ENCODE measurements around the gene TAF7.

TAF7 gene

GRCh38 chr5:141320225-141321169 lies at the start of gene TAF7:
Gene TAF7, minus strand, starts transcription at chr5:141320784. Its CDS starts 740 bp downstream, at chr5:141320044.
- CTCF ChIA-PET = interaction anchor here (0.6 to 2.1 kb wide), 14 partner anchors 10 to 765 kb away, joined by 3 to 23 read pairs (median 4); partner anchors contain the start of genes PCDHGA1, PCDHGA10, PCDHGA2 and PCDHGA3
- H3K27ac Mint-ChIP-seq = peak within 1 kb of the TSS; percentile 98
- DNase-seq = peak; percentile 94
- peaks cover 7% of the 10 kb centered on the region for H3K27me3 Mint-ChIP-seq
- peaks cover 24% of the 10 kb centered on the region for H3K4me1 Mint-ChIP-seq
- peaks cover 46% of the 10 kb centered on the region for H3K9me3 Mint-ChIP-seq
- peaks cover 55% of the 10 kb centered on the region for H3K36me3 Mint-ChIP-seq
- peak within 1 kb of the TSS; percentile 87 for H3K4me3 Mint-ChIP-seq

GRCh38 chr5:141366016-141366896 lies 45.7 kb upstream of the TAF7 start:
- H3K4me1 Mint-ChIP-seq = peaks cover 2% of the 10 kb centered on the region
- H3K27ac Mint-ChIP-seq = no peak overlapping the region
- no peak overlapping the region for H3K4me3 Mint-ChIP-seq
- peaks cover 34% of the 10 kb centered on the region for H3K9me3 Mint-ChIP-seq
- DNase-seq = no peak
- peaks cover 72% of the 10 kb centered on the region for H3K27me3 Mint-ChIP-seq
- peaks cover 8% of the 10 kb centered on the region for H3K36me3 Mint-ChIP-seq
- CTCF ChIA-PET = no interaction called here

- peaks cover 12% of the 10 kb centered on the region for H3K36me3 Mint-ChIP-seq
- DNase-seq = no peak
- no peaks in the 10 kb centered on the region for H3K4me1 Mint-ChIP-seq
- H3K27me3 Mint-ChIP-seq = peaks cover 67% of the 10 kb centered on the region
- H3K9me3 Mint-ChIP-seq = peaks cover 38% of the 10 kb centered on the region
- CTCF ChIA-PET = interaction anchor here (0.7 to 1.5 kb wide), 4 partner anchors 16 to 57 kb away, joined by 3 to 4 read pairs (median 3); partner anchors contain the start of genes PCDHGA1 and PCDHGA11
- H3K4me3 Mint-ChIP-seq = no peak within 1 kb of the TSS
- peak within 1 kb of the TSS; percentile 24 for H3K27ac Mint-ChIP-seq
Measured at GRCh38 chr5:141363952-141364660, 43.5 kb upstream of the TAF7 start, which contains the start of gene PCDHGA5. Gene PCDHGA5, plus strand, starts transcription at chr5:141364162. Its CDS starts 169 bp downstream, at chr5:141364331.

- peaks cover 38% of the 10 kb centered on the region for H3K9me3 Mint-ChIP-seq
- peaks cover 12% of the 10 kb centered on the region for H3K36me3 Mint-ChIP-seq
- no peak for DNase-seq
- H3K4me3 Mint-ChIP-seq = no peak overlapping the region
- no peak overlapping the region for H3K27ac Mint-ChIP-seq
- H3K4me1 Mint-ChIP-seq = no peaks in the 10 kb centered on the region
- H3K27me3 Mint-ChIP-seq = peaks cover 63% of the 10 kb centered on the region
- CTCF ChIA-PET = interaction anchor here (1.5 kb wide), 1 partner anchor 44 kb away, joined by 4 read pairs; no protein-coding TSS in a partner anchor
Measured at GRCh38 chr5:141362719-141363118, 42.1 kb upstream of the TAF7 start.

- DNase-seq = no peak
- peaks cover 12% of the 10 kb centered on the region for H3K36me3 Mint-ChIP-seq
- CTCF ChIA-PET = interaction anchor here (0.7 to 1.1 kb wide), 2 partner anchors 9 to 152 kb away, joined by 3 to 6 read pairs; partner anchors contain the start of gene PCDHGB3
- H3K4me1 Mint-ChIP-seq = no peaks in the 10 kb centered on the region
- peak overlapping the region; percentile 42 for H3K27ac Mint-ChIP-seq
- H3K9me3 Mint-ChIP-seq = peaks cover 41% of the 10 kb centered on the region
- peaks cover 63% of the 10 kb centered on the region for H3K27me3 Mint-ChIP-seq
- H3K4me3 Mint-ChIP-seq = peak overlapping the region; percentile 18
Measured at GRCh38 chr5:141360685-141361084, 40.1 kb upstream of the TAF7 start.

- no peaks in the 10 kb centered on the region for H3K4me1 Mint-ChIP-seq
- H3K4me3 Mint-ChIP-seq = peak within 1 kb of the TSS; percentile 65
- no peak for DNase-seq
- H3K36me3 Mint-ChIP-seq = peaks cover 12% of the 10 kb centered on the region
- CTCF ChIA-PET = interaction anchor here (0.7 to 1.1 kb wide), 5 partner anchors 10 to 204 kb away, joined by 3 to 6 read pairs (median 4); partner anchors contain the start of genes PCDHGA11, PCDHGA3 and PCDHGB3
- H3K27ac Mint-ChIP-seq = peak within 1 kb of the TSS; percentile 33
- H3K9me3 Mint-ChIP-seq = peaks cover 38% of the 10 kb centered on the region
- peaks cover 63% of the 10 kb centered on the region for H3K27me3 Mint-ChIP-seq
Measured at GRCh38 chr5:141359790-141360426, 39.3 kb upstream of the TAF7 start, which contains the start of gene PCDHGB2. Gene PCDHGB2, plus strand, starts transcription at chr5:141359994. Its CDS starts 142 bp downstream, at chr5:141360136.

- H3K36me3 Mint-ChIP-seq = peaks cover 8% of the 10 kb centered on the region
- H3K9me3 Mint-ChIP-seq = peaks cover 33% of the 10 kb centered on the region
- CTCF ChIA-PET = no interaction called here
- no peaks in the 10 kb centered on the region for H3K4me1 Mint-ChIP-seq
- H3K27ac Mint-ChIP-seq = no peak overlapping the region
- H3K4me3 Mint-ChIP-seq = no peak overlapping the region
- H3K27me3 Mint-ChIP-seq = peaks cover 52% of the 10 kb centered on the region
- no peak for DNase-seq
Measured at GRCh38 chr5:141356950-141357349, 36.4 kb upstream of the TAF7 start.

- Mint-ChIP-seq H3K27me3 (peaks cover 50% of the 10 kb centered on the region), H3K4me3 (no peak overlapping the region), H3K27ac (no peak overlapping the region), H3K36me3 (peaks cover 8% of the 10 kb centered on the region), H3K4me1 (no peaks in the 10 kb centered on the region), H3K9me3 (peaks cover 30% of the 10 kb centered on the region)
- DNase-seq = no peak
- CTCF ChIA-PET = interaction anchor here (0.9 to 1.3 kb wide), 7 partner anchors 9 to 208 kb away, joined by 3 to 5 read pairs (median 3); partner anchors contain the start of genes PCDHGA3 and PCDHGA6
Measured at GRCh38 chr5:141356133-141356532, 35.5 kb upstream of the TAF7 start.

GRCh38 chr5:141355641-141356040 lies 35.1 kb upstream of the TAF7 start:
- DNase-seq = no peak
- H3K36me3 Mint-ChIP-seq = peaks cover 6% of the 10 kb centered on the region
- H3K9me3 Mint-ChIP-seq = peaks cover 29% of the 10 kb centered on the region
- CTCF ChIA-PET = interaction anchor here (0.9 to 1.5 kb wide), 10 partner anchors 9 to 208 kb away, joined by 3 to 5 read pairs (median 3); partner anchors contain the start of genes PCDHGA3 and PCDHGA6
- no peaks in the 10 kb centered on the region for H3K4me1 Mint-ChIP-seq
- no peak overlapping the region for H3K4me3 Mint-ChIP-seq
- no peak overlapping the region for H3K27ac Mint-ChIP-seq
- peaks cover 49% of the 10 kb centered on the region for H3K27me3 Mint-ChIP-seq

- Mint-ChIP-seq H3K36me3 (peaks cover 8% of the 10 kb centered on the region), H3K9me3 (peaks cover 30% of the 10 kb centered on the region), H3K4me1 (no peaks in the 10 kb centered on the region), H3K27ac (no peak within 1 kb of the TSS), H3K27me3 (peaks cover 51% of the 10 kb centered on the region), H3K4me3 (peak within 1 kb of the TSS; percentile 15)
- DNase-seq = no peak
- CTCF ChIA-PET = interaction anchor here (0.9 to 1.5 kb wide), 8 partner anchors 8 to 209 kb away, joined by 3 to 5 read pairs (median 3); partner anchors contain the start of genes PCDHGA3 and PCDHGA6
Measured at GRCh38 chr5:141354900-141355469, 34.4 kb upstream of the TAF7 start, which contains the start of gene PCDHGA4. Gene PCDHGA4, plus strand, starts transcription at chr5:141355021. Its CDS starts 87 bp downstream, at chr5:141355108.

- Mint-ChIP-seq H3K27ac (no peak overlapping the region), H3K36me3 (peaks cover 8% of the 10 kb centered on the region), H3K4me1 (no peaks in the 10 kb centered on the region), H3K9me3 (peaks cover 34% of the 10 kb centered on the region), H3K4me3 (no peak overlapping the region), H3K27me3 (peaks cover 45% of the 10 kb centered on the region)
- CTCF ChIA-PET = no interaction called here
- DNase-seq = no peak
Measured at GRCh38 chr5:141351591-141351990, 31.0 kb upstream of the TAF7 start.

- peaks cover 41% of the 10 kb centered on the region for H3K27me3 Mint-ChIP-seq
- no peaks in the 10 kb centered on the region for H3K4me1 Mint-ChIP-seq
- H3K9me3 Mint-ChIP-seq = peaks cover 28% of the 10 kb centered on the region
- no peak within 1 kb of the TSS for H3K27ac Mint-ChIP-seq
- H3K36me3 Mint-ChIP-seq = peaks cover 8% of the 10 kb centered on the region
- DNase-seq = peak; percentile 54
- CTCF ChIA-PET = interaction anchor here (0.7 to 1.8 kb wide), 5 partner anchors 12 to 329 kb away, joined by 3 to 7 read pairs (median 4); partner anchors contain the start of genes PCDHGA1, PCDHGA2 and PCDHGB3
- peak within 1 kb of the TSS; percentile 47 for H3K4me3 Mint-ChIP-seq
Measured at GRCh38 chr5:141349917-141350619, 29.5 kb upstream of the TAF7 start, which contains the start of gene PCDHGB1. Gene PCDHGB1, plus strand, starts transcription at chr5:141350099. Its CDS starts 162 bp downstream, at chr5:141350261.

Measured in activated naive CD4-positive, alpha-beta T cell treated with anti-CD3 and anti-CD28 coated beads, Interleukin-2, amount 10 ng/mL, durations not matched to agents 7 days and 5 days (primary cell).